ENCODE results near the gene C2orf42. TPM values are rescaled to one million over a fixed set of nuclear protein-coding genes. Genes with fewer than 3 reads are reported as not detected.

C2orf42 gene
- total and polyA plus RNA-seq, 10 of the 15 experiments (the other 5 are each of a cell fraction or from before 2014, with no cell fraction given): 5.5 to 19.8 (median 11.5) TPM

- no peak for TF ChIP-seq SIX5 (IDR thresholded peaks at IDR 0.05; ENCODE audit: low read depth, low read length, severe bottlenecking)
Observed at GRCh38 chr2:70124983-70125480, 65.8 kb downstream of the C2orf42 start (continued).

- Histone ChIP-seq H3K4me1 (ENCODE audit: control insufficient read depth, insufficient read depth, low read length) (peaks cover 74% of the 10 kb centered on the region), H3K27ac (ENCODE audit: control insufficient read depth, insufficient read depth) (peak overlapping the region; percentile 95), H3K27me3 (replicated peaks in 1 of 2; ENCODE audit: control insufficient read depth in 2 of 2, insufficient read depth in 2 of 2, low read length in 1 of 2) (no peaks in the 10 kb centered on the region), H3K4me3 (peak overlapping the region; percentile 42; the same call in 1 of the 2 replicates), H3K4me2 (ENCODE audit: control insufficient read depth, insufficient read depth) (peak overlapping the region; percentile 79), H3K36me3 (ENCODE audit: control insufficient read depth in 2 of 2, insufficient read depth in 2 of 2, low read length in 1 of 2) (no peaks in the 10 kb centered on the region), H4K20me1 (ENCODE audit: control insufficient read depth, insufficient read depth) (no peaks in the 10 kb centered on the region), H3K9me3 (replicated peaks; ENCODE audit: control insufficient read depth, insufficient read depth, low read length) (no peaks in the 10 kb centered on the region), H3K9ac (ENCODE audit: control insufficient read depth, insufficient read depth, low read length) (peak overlapping the region; percentile 85), H3K79me2 (ENCODE audit: control insufficient read depth, insufficient read depth, low read length) (peaks cover 3% of the 10 kb centered on the region; the same call in 1 of the 2 replicates), H2AFZ (ENCODE audit: control insufficient read depth, low read depth, low read length) (no peak overlapping the region; the same call in 1 of the 2 replicates)
- in situ Hi-C loops (cut with MboI): loop anchor here (25.0 kb wide), 1 partner anchor 1736 kb away; no protein-coding TSS in a partner anchor
- BruUV-seq (replicated peaks): no TSS peak
- FAIRE-seq (no peak), DNase-seq (ENCODE audit: low read depth, low spot score) (no peak), ATAC-seq (no peak; the same call in 1 of the 3 replicates)
- ChIA-PET RAD21 (ENCODE audit: unreplicated experiment) (interaction anchor here (1.0 to 14.2 kb wide), 10 partner anchors 8 to 210 kb away, joined by 3 to 234 read pairs (median 18); partner anchors contain the start of genes C2orf42, MXD1 and PCBP1), SMC1A (ENCODE audit: uncharacterized antibody, unreplicated experiment) (interaction anchor here (0.9 to 14.6 kb wide), 11 partner anchors 7 to 210 kb away, joined by 3 to 311 read pairs (median 6); partner anchors contain the start of genes C2orf42 and MXD1), POLR2A (interaction anchor here (1.2 to 13.9 kb wide), 6 partner anchors 8 to 37 kb away, joined by 3 to 280 read pairs (median 106); partner anchors contain the start of gene PCBP1), CTCF (interaction anchor here (0.7 to 3.0 kb wide), 8 partner anchors 11 to 210 kb away, joined by 3 to 22 read pairs (median 4); no protein-coding TSS in a partner anchor)
- intact Hi-C loops (cut with micrococcal nuclease; ENCODE audit: unreplicated experiment): loop anchor here (1.0 to 2.0 kb wide), 3 partner anchors 10 to 19 kb away; no protein-coding TSS in a partner anchor
- TF ChIP-seq CREM (IDR thresholded peaks at IDR 0.05; ENCODE audit: low read depth) (0 out of 2 replicates have a peak, but pooled peaks have one; percentile 39), ETV6 (conservative IDR thresholded peaks at IDR 0.05 in 1 of 2, IDR thresholded peaks at IDR 0.05 in 1 of 2; ENCODE audit: borderline replicate concordance in 1 of 2, low read depth in 1 of 2) (no peak), TCF3 (IDR thresholded peaks at IDR 0.05; ENCODE audit: borderline replicate concordance, insufficient read depth, low read depth, low read length) (no peak), IKZF1 (conservative IDR thresholded peaks at IDR 0.05) (no peak), TCF7 (IDR thresholded peaks at IDR 0.05; ENCODE audit: borderline replicate concordance) (no peak), MTA3 (IDR thresholded peaks at IDR 0.05; ENCODE audit: borderline replicate concordance, low read length) (no peak), ZNF217 (IDR thresholded peaks at IDR 0.05) (0 out of 2 replicates have a peak, but pooled peaks have one; percentile 1), ZNF384 (IDR thresholded peaks at IDR 0.05; ENCODE audit: borderline replicate concordance, low read depth, low read length) (peak; percentile 16; the same call in 1 of the 2 replicates), TAF1 (IDR thresholded peaks at IDR 0.05; ENCODE audit: borderline replicate concordance, low read depth, low read length) (no peak)
- 17% methylated on average over 11 of the region's 11 CpGs for WGBS (ENCODE audit: insufficient coverage, insufficient replicate concordance, low lambda C conversion rate, missing lambda C conversion rate)
Observed at GRCh38 chr2:70123829-70124116, 67.0 kb downstream of the C2orf42 start.
